ENCODE data around the gene ADAMTS6.

ADAMTS6 gene

DNA sequence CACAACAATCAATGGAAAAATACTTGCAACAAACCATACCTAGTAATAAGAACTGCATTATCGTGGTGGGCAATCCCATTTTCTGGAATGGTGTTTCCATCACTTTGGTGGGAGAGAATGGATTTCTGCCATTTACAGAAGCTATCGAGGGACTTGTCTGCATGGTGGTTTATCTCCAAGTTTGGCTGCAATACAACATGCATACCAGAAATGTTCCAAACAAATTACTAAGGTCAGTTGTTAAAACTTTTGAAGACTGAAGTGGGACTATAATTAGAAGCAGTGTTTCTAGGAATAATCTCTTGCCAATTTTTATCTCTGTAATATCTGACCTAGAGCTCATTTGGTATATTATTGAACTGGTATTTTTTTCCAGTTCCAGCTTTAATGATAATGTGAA, 30.3 kb downstream of the ADAMTS6 start:
- Histone ChIP-seq H3F3A (ENCODE audit: insufficient read depth) (no peaks in the 10 kb centered on the region), H3K4me2 (ENCODE audit: low read depth, low read length, poor library complexity, severe bottlenecking) (no peak overlapping the region), H2AFZ (ENCODE audit: low read depth, low read length, severe bottlenecking) (no peak overlapping the region), H3K27ac (ENCODE audit: low read depth, low read length) (no peak overlapping the region), H3K36me3 (ENCODE audit: low read length) (no peaks in the 10 kb centered on the region), H3K4me3 (ENCODE audit: insufficient read depth, low read length, poor library complexity, severe bottlenecking) (no peak overlapping the region), H3K9me2 (replicated peaks; ENCODE audit: insufficient read depth, low read length) (no peaks in the 10 kb centered on the region), H3K79me2 (ENCODE audit: insufficient read depth, low read length) (no peaks in the 10 kb centered on the region), H4K20me1 (ENCODE audit: low read depth, low read length) (no peaks in the 10 kb centered on the region), H3K9me3 (ENCODE audit: insufficient read depth, low read length) (no peaks in the 10 kb centered on the region), H3K9ac (ENCODE audit: low read length) (no peak overlapping the region), H3K27me3 (ENCODE audit: low read length) (no peaks in the 10 kb centered on the region)
- TF ChIP-seq, protein P1, sequence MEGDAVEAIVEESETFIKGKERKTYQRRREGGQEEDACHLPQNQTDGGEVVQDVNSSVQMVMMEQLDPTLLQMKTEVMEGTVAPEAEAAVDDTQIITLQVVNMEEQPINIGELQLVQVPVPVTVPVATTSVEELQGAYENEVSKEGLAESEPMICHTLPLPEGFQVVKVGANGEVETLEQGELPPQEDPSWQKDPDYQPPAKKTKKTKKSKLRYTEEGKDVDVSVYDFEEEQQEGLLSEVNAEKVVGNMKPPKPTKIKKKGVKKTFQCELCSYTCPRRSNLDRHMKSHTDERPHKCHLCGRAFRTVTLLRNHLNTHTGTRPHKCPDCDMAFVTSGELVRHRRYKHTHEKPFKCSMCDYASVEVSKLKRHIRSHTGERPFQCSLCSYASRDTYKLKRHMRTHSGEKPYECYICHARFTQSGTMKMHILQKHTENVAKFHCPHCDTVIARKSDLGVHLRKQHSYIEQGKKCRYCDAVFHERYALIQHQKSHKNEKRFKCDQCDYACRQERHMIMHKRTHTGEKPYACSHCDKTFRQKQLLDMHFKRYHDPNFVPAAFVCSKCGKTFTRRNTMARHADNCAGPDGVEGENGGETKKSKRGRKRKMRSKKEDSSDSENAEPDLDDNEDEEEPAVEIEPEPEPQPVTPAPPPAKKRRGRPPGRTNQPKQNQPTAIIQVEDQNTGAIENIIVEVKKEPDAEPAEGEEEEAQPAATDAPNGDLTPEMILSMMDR (IDR thresholded peaks at IDR 0.05; ENCODE audit: insufficient read depth, low read length, poor library complexity, severe bottlenecking) = no peak
- no peak for TF ChIP-seq EZH2phosphoT487 (conservative IDR thresholded peaks at IDR 0.05; ENCODE audit: low read length)

GRCh38 chr5:65446682-65447081, 35.0 kb downstream of the ADAMTS6 start:
- TF ChIP-seq, protein P1 (IDR thresholded peaks at IDR 0.05; ENCODE audit: insufficient read depth, low read length, poor library complexity, severe bottlenecking) = no peak
- TF ChIP-seq EZH2phosphoT487 (conservative IDR thresholded peaks at IDR 0.05; ENCODE audit: low read length) = no peak
- Histone ChIP-seq H3F3A (ENCODE audit: insufficient read depth) (no peaks in the 10 kb centered on the region), H3K4me2 (ENCODE audit: low read depth, low read length, poor library complexity, severe bottlenecking) (no peak overlapping the region), H3K9me2 (replicated peaks; ENCODE audit: insufficient read depth, low read length) (no peaks in the 10 kb centered on the region), H3K4me3 (ENCODE audit: insufficient read depth, low read length, poor library complexity, severe bottlenecking) (no peak overlapping the region), H3K36me3 (ENCODE audit: low read length) (no peaks in the 10 kb centered on the region), H3K9ac (ENCODE audit: low read length) (no peak overlapping the region), H3K27me3 (ENCODE audit: low read length) (no peaks in the 10 kb centered on the region), H2AFZ (ENCODE audit: low read depth, low read length, severe bottlenecking) (no peak overlapping the region), H3K27ac (ENCODE audit: low read depth, low read length) (no peak overlapping the region), H4K20me1 (ENCODE audit: low read depth, low read length) (no peaks in the 10 kb centered on the region), H3K9me3 (ENCODE audit: insufficient read depth, low read length) (no peaks in the 10 kb centered on the region), H3K79me2 (ENCODE audit: insufficient read depth, low read length) (no peaks in the 10 kb centered on the region)

DNA sequence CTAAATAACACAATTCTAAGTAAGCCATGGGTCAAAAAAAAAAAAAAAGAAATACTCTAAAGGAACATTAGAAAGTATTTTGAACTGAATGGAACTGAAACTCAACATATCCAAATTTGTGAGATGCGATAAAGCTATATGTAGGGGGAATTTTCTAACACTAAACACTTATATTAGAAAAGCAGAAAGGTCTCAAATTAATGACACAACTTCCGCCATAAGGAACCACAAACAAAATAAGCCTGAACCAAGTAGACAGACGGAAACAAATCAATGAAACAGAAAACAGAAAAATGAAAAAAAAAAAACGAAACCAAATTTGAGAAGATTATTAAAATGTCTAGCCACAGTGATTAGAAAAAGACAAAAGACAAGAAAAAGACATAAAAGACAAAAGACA, 39.9 kb downstream of the ADAMTS6 start:
- no peaks in the 10 kb centered on the region for H3K9me2 ChIP-seq (replicated peaks; ENCODE audit: insufficient read depth, low read length)
- no peaks in the 10 kb centered on the region for H3K9me3 ChIP-seq (ENCODE audit: insufficient read depth, low read length)
- no peaks in the 10 kb centered on the region for H4K20me1 ChIP-seq (ENCODE audit: low read depth, low read length)
- H3K4me2 ChIP-seq (ENCODE audit: low read depth, low read length, poor library complexity, severe bottlenecking) = no peak overlapping the region
- H3K27me3 ChIP-seq (ENCODE audit: low read length) = no peaks in the 10 kb centered on the region
- H3K9ac ChIP-seq (ENCODE audit: low read length) = no peak overlapping the region
- H3K36me3 ChIP-seq (ENCODE audit: low read length) = no peaks in the 10 kb centered on the region
- no peaks in the 10 kb centered on the region for H3F3A ChIP-seq (ENCODE audit: insufficient read depth)
- TF ChIP-seq, protein P1 (IDR thresholded peaks at IDR 0.05; ENCODE audit: insufficient read depth, low read length, poor library complexity, severe bottlenecking) = no peak
- no peak for TF ChIP-seq EZH2phosphoT487 (conservative IDR thresholded peaks at IDR 0.05; ENCODE audit: low read length)
- H3K79me2 ChIP-seq (ENCODE audit: insufficient read depth, low read length) = no peaks in the 10 kb centered on the region
- H3K27ac ChIP-seq (ENCODE audit: low read depth, low read length) = no peak overlapping the region
- no peak overlapping the region for H3K4me3 ChIP-seq (ENCODE audit: insufficient read depth, low read length, poor library complexity, severe bottlenecking)
- no peak overlapping the region for H2AFZ ChIP-seq (ENCODE audit: low read depth, low read length, severe bottlenecking)

Data from SU-DHL-6 (cell line).